Heart left ventricle (tissue), 16 donors: ENCODE measurements around the gene SLC7A1. TPM values are rescaled to one million over a fixed set of nuclear protein-coding genes. Genes with fewer than 3 reads are reported as not detected.

Source experiments
- ATAC-seq, 4 donors: fragments of 200-7000 bp; cut with Tn5 transposase; one replicate each; pipeline ENCODE4 v1.9.1; 2020 to 2022; ENCODE audit warnings: moderate library complexity in 4 of 4, mild to moderate bottlenecking in 3 of 4, moderate number of reproducible peaks in 1 of 4
- DNase-seq, 5 donors: peaks; one replicate each; pipeline ENCODE4 v3.0.0-alpha.2; 2020
- H3K27ac ChIP-seq, 12 donors: fragments of 200-600 bp; sonication (generic) in 4 of 12; one replicate each; pipeline versions ENCODE4 v1.5.0 to v1.8.0; 2016 to 2022; ENCODE audit warnings: mild to moderate bottlenecking in 2 of 12
- H3K27me3 ChIP-seq, 9 donors: fragments of 200-600 bp; sonication (generic) in 2 of 9; one replicate each; pipeline versions ENCODE4 v1.5.1 to v1.8.0; 2016 to 2022; ENCODE audit warnings: mild to moderate bottlenecking in 3 of 9
- H3K36me3 ChIP-seq, 9 donors: fragments of 200-600 bp; sonication (generic) in 2 of 9; one replicate each; pipeline versions ENCODE4 v1.5.0 to v1.8.0; 2018 to 2022; ENCODE audit warnings: mild to moderate bottlenecking in 2 of 9
- H3K4me1 ChIP-seq, 12 donors: fragments of 200-600 bp; sonication (generic) in 4 of 12; one replicate each; pipeline versions ENCODE4 v1.5.0 to v1.8.0; 2016 to 2022; ENCODE audit warnings: mild to moderate bottlenecking in 3 of 12
- H3K4me3 ChIP-seq, 12 donors: fragments of 200-600 bp; sonication (generic) in 4 of 12; one replicate each; pipeline versions ENCODE4 v1.5.0 to v1.8.0; 2017 to 2022; ENCODE audit warnings: mild to moderate bottlenecking in 9 of 12, moderate library complexity in 4 of 12
- H3K9me3 ChIP-seq, 12 donors: fragments of 200-600 bp; sonication (generic) in 4 of 12; one replicate each; pipeline versions ENCODE4 v1.5.0 to v1.8.0; 2016 to 2022; ENCODE audit warnings: mild to moderate bottlenecking in 1 of 12
- CTCF ChIP-seq, 12 donors: fragments of 200-600 bp; sonication (generic) in 4 of 12; IDR thresholded peaks; one replicate each; pipeline versions ENCODE4 v1.5.0 to v1.8.0; 2018 to 2022; ENCODE audit warnings: antibody characterized with exemption in 12 of 12, mild to moderate bottlenecking in 5 of 12
- POLR2A ChIP-seq, 2 donors: fragments of 450-650 bp; IDR thresholded peaks; one replicate each; pipeline ENCODE4 v1.6.1; 2017; ENCODE audit warnings: antibody characterized with exemption in 2 of 2, mild to moderate bottlenecking in 2 of 2, moderate library complexity in 2 of 2
- WGBS, 4 donors: extraction: QIAGEN DNeasy Blood & Tissue Kit in 2 of 4; methylation state at CpG; one replicate each; pipeline versions ENCODE4 v1.1.5 to v1.1.7; 2013 to 2018; 5-methylcytosine and 5-hydroxymethylcytosine counted together
- intact Hi-C, 10 donors: fragments of 100-400 bp; cut with DNase I; formaldehyde crosslinking; loops; one replicate each; pipeline versions ENCODE4 v1.11.1 to v1.14.2; 2022
- polyA plus RNA-seq, 2 donors: library from polyadenylated mRNA; stranded (reverse); fragments of 200-250 nt; gene quantifications; one replicate each; pipeline ENCODE4 v1.2.3, GENCODE V29; 2013
- total RNA-seq, 9 donors: library from RNA; depleted of rRNA in 2 of 9; stranded (reverse); fragments of >200 nt in 2 of 9; fragmentation: NEBNext Ultra II Directional in 3 of 9; extraction: Animal tissue kit (Norgen Biotek cat#: 25700) in 3 of 9; gene quantifications; one replicate each; pipeline versions ENCODE4 v1.1.0 to v1.2.4, GENCODE V29; 2016 to 2023
- donor health status: ischemic (EF 13 %, LVEDD 7.1; RV severe dilation, severe dysfunction).
- donor health status: healthy with polysubstance abuse.
- donor health status: DM: no; HTN: yes; CAD: no.
- donor health status: DM: no; HTN: no; CAD: no.
- donor health status: ischemic (EF 25% LVEDD 6.9; RV normal size, moderate dysfunction).
- donor health status: ischemic (EF 25% LVEDD 5.7; RV mildly dilated, moderate dysfunction).
- donor health status: healthy.
- donor health status: DM: yes; HTN: yes; CAD: no.
- donor health status: ischemic (EF 35%, LVEDD 5.7; RV mildly dilated, moderate dysfunction).
- donor health status: nonischemic (EF 11% LVEDD 7.7; RV severe dilation, severe dysfunction).
- donor health status: DM: yes; HTN: yes; CAD: no.
- donor health status: PGD.
- donor health status: ischemic (EF 29% LVEDD 5.4; RV normal size, mild dysfunction).
- donor health status: nonischemic (EF 23%, LVEDD 6.1; RV moderate dilation, normal function).

SLC7A1 gene
- total and polyA plus RNA-seq, 11 donors = 3.5 to 66.7 (median 14.3) TPM

DNA sequence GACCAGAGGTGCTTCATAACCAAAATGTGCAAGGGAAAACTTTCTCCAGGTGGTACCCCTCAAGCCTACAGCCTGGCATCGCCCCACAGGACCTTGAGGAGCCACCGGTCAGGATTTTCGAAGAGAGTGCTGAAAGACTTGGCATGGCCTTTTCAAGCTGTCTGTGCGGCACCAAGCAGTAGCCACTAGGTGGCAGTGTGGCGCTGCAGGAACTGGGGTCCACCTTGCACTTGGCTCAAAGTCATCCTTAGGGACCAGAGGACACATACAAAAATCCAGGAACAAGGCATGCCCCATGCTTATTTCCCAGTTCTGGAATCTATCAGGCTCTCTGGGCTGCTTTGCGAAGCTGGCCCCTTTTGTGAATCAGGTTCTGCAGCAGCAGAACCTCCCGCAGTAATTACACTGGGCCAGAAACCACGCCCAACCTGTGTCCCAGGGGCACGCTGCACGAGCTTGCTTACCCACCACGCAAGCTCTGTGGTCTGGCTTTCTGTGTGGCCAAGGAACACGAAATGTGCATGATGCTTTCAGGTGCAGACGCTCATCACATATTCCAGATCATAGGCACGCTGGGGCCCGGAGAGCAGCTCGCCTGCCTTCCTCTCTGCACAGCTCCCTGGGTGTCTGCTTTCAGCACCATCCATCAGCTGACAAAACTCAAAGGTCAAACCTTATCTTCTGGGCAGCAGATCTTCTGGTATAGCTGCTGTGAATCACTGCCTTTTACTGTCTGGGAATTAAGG is 87.2 kb downstream of the SLC7A1 start:
- 22 to 25% (median 23%) methylated on average over 14 to 16 of the region's 16 CpGs for WGBS, 4 donors

GRCh38 chr13:29507356-29507755 is 88.1 kb downstream of the SLC7A1 start:
- Histone ChIP-seq H3K9me3 (no peaks in the 10 kb centered on the region), H3K27ac (no peak overlapping the region), H3K27me3 (peaks cover 0 to 12% (median 0%) of the 10 kb centered on the region in 9 donors), H3K4me3 (no peak overlapping the region), H3K4me1 (peaks cover 0 to 24% (median 15%) of the 10 kb centered on the region in 12 donors), H3K36me3 (peaks cover 0 to 16% (median 6%) of the 10 kb centered on the region in 9 donors)
- TF ChIP-seq CTCF (IDR thresholded peaks at IDR 0.05) (no peak), POLR2A (IDR thresholded peaks at IDR 0.05) (no peak)
- ATAC-seq = peak; percentile 3 to 38 (median 28)
- WGBS, 4 donors = 51 to 55% (median 54%) methylated on average over 14 of the region's 14 CpGs
- DNase-seq = no peak
- intact Hi-C loops = loop anchor here in 6 of 10 donors (2.0 to 10.0 kb wide), 7 partner anchors 201 to 607 kb away; no protein-coding TSS in a partner anchor

More for the DNA sequence above, 87.2 kb downstream of the SLC7A1 start:
- ATAC-seq (peak; percentile 79 to 87 (median 86)), DNase-seq (peak; percentile 81 to 90 (median 84))
- no peaks in the 10 kb centered on the region for H3K9me3 ChIP-seq
- H3K4me3 ChIP-seq = peak overlapping the region in 2 of 12 donors; percentile 8 to 19
- peak; percentile 94 to 99 (median 98) for TF ChIP-seq CTCF (IDR thresholded peaks at IDR 0.05)
- TF ChIP-seq POLR2A (IDR thresholded peaks at IDR 0.05) = no peak
- H3K36me3 ChIP-seq = peaks cover 0 to 11% (median 3%) of the 10 kb centered on the region in 9 donors
- intact Hi-C loops = loop anchor here (1.0 to 10.0 kb wide), 12 partner anchors 196 to 607 kb away; no protein-coding TSS in a partner anchor
- H3K4me1 ChIP-seq = peaks cover 0 to 24% (median 15%) of the 10 kb centered on the region in 12 donors
- peaks cover 0 to 12% (median 0%) of the 10 kb centered on the region in 9 donors for H3K27me3 ChIP-seq
- H3K27ac ChIP-seq = peak overlapping the region in 6 of 12 donors; percentile 10 to 68 (median 27)

DNA sequence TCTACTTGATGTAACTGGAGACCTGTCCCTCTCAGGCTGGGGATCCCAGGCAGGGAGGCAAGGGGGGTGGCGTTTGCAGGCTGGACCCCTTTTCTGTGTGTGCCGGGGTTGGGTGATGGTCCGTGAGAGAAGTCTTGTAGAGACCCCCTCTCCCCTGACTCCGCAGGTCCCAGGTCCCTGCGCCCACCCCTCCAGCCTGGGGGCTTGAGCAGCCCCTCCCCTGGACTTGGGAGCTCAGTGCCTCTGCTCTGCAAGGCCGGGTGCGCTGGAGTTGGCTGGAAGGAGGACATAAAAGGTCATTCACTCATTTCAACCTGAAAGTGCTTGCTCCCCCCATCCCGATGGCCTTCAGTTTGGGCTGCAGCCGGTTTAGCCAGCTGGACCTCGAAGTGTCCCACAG is 89.5 kb downstream of the SLC7A1 start:
- Histone ChIP-seq H3K27me3 (peaks cover 0 to 12% (median 0%) of the 10 kb centered on the region in 9 donors), H3K27ac (no peak overlapping the region), H3K4me3 (no peak overlapping the region), H3K9me3 (no peaks in the 10 kb centered on the region), H3K4me1 (peaks cover 0 to 24% (median 15%) of the 10 kb centered on the region in 12 donors), H3K36me3 (peaks cover 0 to 30% (median 6%) of the 10 kb centered on the region in 9 donors)
- intact Hi-C loops = loop anchor here in 6 of 10 donors (2.0 to 10.0 kb wide), 7 partner anchors 203 to 609 kb away; no protein-coding TSS in a partner anchor
- DNase-seq (no peak), ATAC-seq (no peak)
- TF ChIP-seq CTCF (IDR thresholded peaks at IDR 0.05) (no peak), POLR2A (IDR thresholded peaks at IDR 0.05) (no peak)
- 78 to 92% (median 82%) methylated on average over 8 to 10 of the region's 10 CpGs for WGBS, 4 donors

DNA sequence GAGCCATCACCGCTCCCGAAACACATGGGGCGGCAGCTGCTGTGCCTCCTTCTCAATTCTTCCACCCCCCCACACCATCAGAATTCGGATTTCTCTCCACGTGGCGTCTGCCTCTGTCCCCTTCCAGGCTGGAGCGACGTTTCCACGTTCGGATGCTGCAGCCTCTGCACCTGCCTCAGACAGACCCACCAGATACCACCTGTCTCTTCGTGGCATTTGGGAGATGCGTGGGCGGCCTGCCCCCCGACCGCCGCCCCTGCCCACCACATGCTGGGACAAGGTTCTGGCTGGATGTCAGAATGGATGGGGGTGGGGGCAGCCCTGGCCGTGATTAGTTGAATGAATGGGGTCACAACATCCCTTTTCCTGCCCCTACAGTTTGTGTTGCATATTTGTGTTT is 90.0 kb downstream of the SLC7A1 start:
- H3K27ac ChIP-seq = no peak overlapping the region
- peaks cover 0 to 12% (median 0%) of the 10 kb centered on the region in 9 donors for H3K27me3 ChIP-seq
- no peaks in the 10 kb centered on the region for H3K9me3 ChIP-seq
- no peak overlapping the region for H3K4me3 ChIP-seq
- DNase-seq (no peak), ATAC-seq (no peak)
- H3K4me1 ChIP-seq = peaks cover 0 to 24% (median 15%) of the 10 kb centered on the region in 12 donors
- WGBS, 4 donors = 80 to 87% (median 84%) methylated on average over 17 of the region's 17 CpGs
- peaks cover 0 to 32% (median 6%) of the 10 kb centered on the region in 9 donors for H3K36me3 ChIP-seq
- TF ChIP-seq CTCF (IDR thresholded peaks at IDR 0.05) (no peak), POLR2A (IDR thresholded peaks at IDR 0.05) (no peak)
- intact Hi-C loops = loop anchor here in 5 of 10 donors (5.0 to 10.0 kb wide), 4 partner anchors 339 to 607 kb away; no protein-coding TSS in a partner anchor
